CD4-positive, alpha-beta T cell (primary cell): ENCODE results near the gene KIAA1671. TPM values are rescaled to one million over a fixed set of nuclear protein-coding genes. Genes with fewer than 3 reads are reported as not detected.

Source experiments
- ATAC-seq: fragments of 200-7000 bp; cut with Tn5 transposase; one replicate; pipeline ENCODE4 v1.10.0; 2022; ENCODE audit warnings: mild to moderate bottlenecking; ENCODE audit not compliant: poor library complexity
- CTCF ChIA-PET: fragments of 350-600 bp; sonication (Branson Sonifier 250); formaldehyde crosslinking; loops from one replicate; lab custom pipeline; 2021; ENCODE audit warnings: antibody characterized with exemption, inconsistent platforms; lab: Charles Lee
- POLR2A ChIA-PET: fragments of 350-600 bp; sonication (Branson Sonifier 250); formaldehyde crosslinking; loops from one replicate; lab custom pipeline; 2021; ENCODE audit warnings: antibody characterized with exemption, inconsistent platforms; lab: Charles Lee
- DNase-seq, 14 experiments: peaks; one replicate each; pipeline ENCODE4 v3.0.0-alpha.2; 2013 to 2020; ENCODE audit warnings: mixed read lengths in 2 of 14
- H3K27ac ChIP-seq, 2 donors: one replicate each; pipeline versions ENCODE4 v1.5.1 to v1.7.0; 2013; ENCODE audit warnings: low read length in 2 of 2, low read depth in 1 of 2, mild to moderate bottlenecking in 1 of 2
- H3K27me3 ChIP-seq, 2 experiments: 1 replicate in 1 of 2; 2 replicates in 1 of 2; pipeline versions ENCODE4 v1.6.1 to v1.7.0; 2013; ENCODE audit warnings: low read length in 2 of 2, control low read depth in 1 of 2, mild to moderate bottlenecking in 1 of 2, moderate library complexity in 1 of 2; ENCODE audit not compliant: insufficient read depth in 2 of 2, control insufficient read depth in 1 of 2
- H3K36me3 ChIP-seq: one replicate; pipeline ENCODE4 v1.6.1; 2013; ENCODE audit warnings: low read length, control low read depth; ENCODE audit not compliant: insufficient read depth
- H3K4me1 ChIP-seq: one replicate; pipeline ENCODE4 v1.6.1; 2013; ENCODE audit warnings: low read length, control low read depth; ENCODE audit not compliant: insufficient read depth
- H3K4me3 ChIP-seq: one replicate; pipeline ENCODE4 v1.5.1; 2013; ENCODE audit warnings: mild to moderate bottlenecking, low read length, moderate library complexity
- H3K9me3 ChIP-seq, 2 experiments: 1 replicate in 1 of 2; 2 replicates in 1 of 2; pipeline versions ENCODE4 v1.6.1 to v1.7.0; 2013; ENCODE audit warnings: low read length in 2 of 2, mild to moderate bottlenecking in 2 of 2, control low read depth in 1 of 2, moderate library complexity in 1 of 2; ENCODE audit not compliant: control insufficient read depth in 1 of 2, insufficient read depth in 1 of 2
- H3K27ac Mint-ChIP-seq: one replicate; pipeline ENCODE4 v1.8.0; 2020; ENCODE audit warnings: mixed read lengths
- H3K27me3 Mint-ChIP-seq: one replicate; pipeline ENCODE4 v1.8.0; 2021; ENCODE audit warnings: mixed read lengths
- H3K36me3 Mint-ChIP-seq: one replicate; pipeline ENCODE4 v1.8.0; 2021; ENCODE audit warnings: low read depth, mixed read lengths
- H3K4me1 Mint-ChIP-seq: one replicate; pipeline ENCODE4 v1.8.0; 2021; ENCODE audit warnings: low read depth, mixed read lengths
- H3K4me3 Mint-ChIP-seq: one replicate; pipeline ENCODE4 v1.8.0; 2020; ENCODE audit warnings: mild to moderate bottlenecking, mixed read lengths
- H3K9me3 Mint-ChIP-seq: one replicate; pipeline ENCODE4 v1.8.0; 2020; ENCODE audit warnings: mixed read lengths
- intact Hi-C, 2 experiments: fragments of 100-400 bp; cut with DNase I in 1 of 2; cut with micrococcal nuclease in 1 of 2; formaldehyde crosslinking; loops; one replicate each; pipeline versions ENCODE4 v1.15.1 to v1.9.0; 2023 to 2025; cut with DNase I, micrococcal nuclease
- total RNA-seq, 174 experiments: library from RNA in 2 of 174; stranded (reverse) in 2 of 174; gene quantifications; one replicate each; pipeline ENCODE4 v1.2.3 and lab custom pipeline; 2021 to 2026
- TF ChIP-seq, protein P1 (sequence below): fragments of 200-600 bp; IDR thresholded peaks from one replicate; pipeline ENCODE4 v1.8.0; 2022; ENCODE audit warnings: antibody characterized with exemption, mild to moderate bottlenecking

Gene KIAA1671
- total RNA-seq, 2 experiments from 2014 or later: 2.6 to 2.9 TPM

DNA sequence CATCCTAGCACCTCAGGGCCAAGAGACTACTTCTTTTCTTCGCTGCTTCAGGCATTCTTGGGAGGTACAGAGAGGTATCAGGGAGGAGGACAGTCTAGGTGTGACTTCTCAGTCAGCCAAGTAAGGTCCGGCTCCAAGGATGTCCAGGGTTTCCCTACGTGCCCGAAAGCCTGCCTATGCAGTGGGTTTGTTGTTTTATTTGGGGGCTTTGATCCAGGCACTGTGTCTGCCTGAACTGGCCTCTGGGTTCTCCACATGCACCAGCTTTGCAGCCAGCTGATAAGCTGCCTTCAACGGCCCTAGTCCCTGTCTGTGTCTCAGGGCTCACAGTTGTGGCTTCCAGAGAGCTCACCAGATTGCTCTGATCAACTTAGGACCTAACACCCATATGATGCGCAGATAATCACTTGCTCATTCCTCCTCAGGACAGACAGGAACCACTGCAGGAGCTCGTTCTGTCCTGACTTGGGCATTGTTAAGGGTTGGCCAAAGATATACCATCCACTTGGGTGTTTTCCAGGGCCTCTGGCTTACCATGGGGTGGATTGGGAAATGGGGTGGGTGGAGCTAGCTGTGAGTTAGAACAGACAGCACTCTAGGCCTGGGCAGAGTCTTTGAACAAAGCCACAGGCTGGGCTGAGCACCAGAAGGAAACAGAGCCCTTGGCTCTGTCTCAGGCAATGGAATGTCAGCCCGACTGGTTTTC is 201.6 kb downstream of the KIAA1671 start:
- no peaks in the 10 kb centered on the region for H3K4me1 Mint-ChIP-seq

DNA sequence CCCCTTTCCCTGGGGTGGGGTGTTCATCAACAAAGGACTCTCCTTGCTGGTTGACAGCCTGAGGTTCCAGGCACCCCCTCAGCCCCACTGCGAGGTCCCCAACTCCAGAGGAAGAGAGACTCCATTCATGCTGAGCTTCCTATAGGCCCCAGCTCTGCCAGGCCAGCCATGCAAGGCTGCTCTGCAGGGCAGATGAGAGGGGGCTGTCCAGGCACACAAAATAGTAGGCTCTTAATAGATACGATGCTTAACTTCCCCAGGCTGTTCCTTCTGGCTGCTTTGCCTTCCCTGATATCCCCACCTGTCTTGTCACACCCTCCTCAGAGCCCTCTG is 202.1 kb downstream of the KIAA1671 start:
- Mint-ChIP-seq H3K9me3 (no peaks in the 10 kb centered on the region), H3K36me3 (no peaks in the 10 kb centered on the region), H3K27ac (no peak overlapping the region), H3K4me3 (no peak overlapping the region), H3K27me3 (no peaks in the 10 kb centered on the region), H3K4me1 (no peaks in the 10 kb centered on the region)
- no peak overlapping the region for H3K27ac ChIP-seq
- DNase-seq (no peak), ATAC-seq (no peak)
- intact Hi-C loops: no loop called here
- H3K4me1 ChIP-seq: no peaks in the 10 kb centered on the region
- no peak overlapping the region for H3K4me3 ChIP-seq
- TF ChIP-seq, protein P1, sequence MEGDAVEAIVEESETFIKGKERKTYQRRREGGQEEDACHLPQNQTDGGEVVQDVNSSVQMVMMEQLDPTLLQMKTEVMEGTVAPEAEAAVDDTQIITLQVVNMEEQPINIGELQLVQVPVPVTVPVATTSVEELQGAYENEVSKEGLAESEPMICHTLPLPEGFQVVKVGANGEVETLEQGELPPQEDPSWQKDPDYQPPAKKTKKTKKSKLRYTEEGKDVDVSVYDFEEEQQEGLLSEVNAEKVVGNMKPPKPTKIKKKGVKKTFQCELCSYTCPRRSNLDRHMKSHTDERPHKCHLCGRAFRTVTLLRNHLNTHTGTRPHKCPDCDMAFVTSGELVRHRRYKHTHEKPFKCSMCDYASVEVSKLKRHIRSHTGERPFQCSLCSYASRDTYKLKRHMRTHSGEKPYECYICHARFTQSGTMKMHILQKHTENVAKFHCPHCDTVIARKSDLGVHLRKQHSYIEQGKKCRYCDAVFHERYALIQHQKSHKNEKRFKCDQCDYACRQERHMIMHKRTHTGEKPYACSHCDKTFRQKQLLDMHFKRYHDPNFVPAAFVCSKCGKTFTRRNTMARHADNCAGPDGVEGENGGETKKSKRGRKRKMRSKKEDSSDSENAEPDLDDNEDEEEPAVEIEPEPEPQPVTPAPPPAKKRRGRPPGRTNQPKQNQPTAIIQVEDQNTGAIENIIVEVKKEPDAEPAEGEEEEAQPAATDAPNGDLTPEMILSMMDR: no peak
- no peaks in the 10 kb centered on the region for H3K27me3 ChIP-seq
- CTCF ChIA-PET: no interaction called here
- POLR2A ChIA-PET: no interaction called here
- H3K9me3 ChIP-seq: no peaks in the 10 kb centered on the region
- no peaks in the 10 kb centered on the region for H3K36me3 ChIP-seq

More for the DNA sequence above, 201.6 kb downstream of the KIAA1671 start:
- TF ChIP-seq, protein P1: no peak
- Mint-ChIP-seq H3K27ac (no peak overlapping the region), H3K4me3 (no peak overlapping the region), H3K27me3 (no peaks in the 10 kb centered on the region), H3K9me3 (no peaks in the 10 kb centered on the region), H3K36me3 (no peaks in the 10 kb centered on the region)
- Histone ChIP-seq H3K4me3 (no peak overlapping the region), H3K9me3 (no peaks in the 10 kb centered on the region), H3K4me1 (no peaks in the 10 kb centered on the region), H3K36me3 (no peaks in the 10 kb centered on the region), H3K27me3 (no peaks in the 10 kb centered on the region), H3K27ac (no peak overlapping the region)
- CTCF ChIA-PET: no interaction called here
- POLR2A ChIA-PET: interaction anchor here (0.7 kb wide), 1 partner anchor 86 kb away, joined by 4 read pairs; no protein-coding TSS in a partner anchor
- intact Hi-C loops: no loop called here
- no peak for DNase-seq
- no peak for ATAC-seq

- POLR2A ChIA-PET: no interaction called here
- CTCF ChIA-PET: no interaction called here
- no peak for DNase-seq
- Histone ChIP-seq H3K4me3 (no peak overlapping the region), H3K36me3 (no peaks in the 10 kb centered on the region), H3K27ac (no peak overlapping the region), H3K9me3 (no peaks in the 10 kb centered on the region), H3K27me3 (no peaks in the 10 kb centered on the region), H3K4me1 (no peaks in the 10 kb centered on the region)
- H3K4me1 Mint-ChIP-seq: no peaks in the 10 kb centered on the region
- H3K9me3 Mint-ChIP-seq: no peaks in the 10 kb centered on the region
- intact Hi-C loops: no loop called here
- ATAC-seq: no peak
- H3K27me3 Mint-ChIP-seq: no peaks in the 10 kb centered on the region
- TF ChIP-seq, protein P1: no peak
- H3K36me3 Mint-ChIP-seq: peaks cover 4% of the 10 kb centered on the region
- no peak overlapping the region for H3K27ac Mint-ChIP-seq
- no peak overlapping the region for H3K4me3 Mint-ChIP-seq
These were observed 204.2 kb downstream of the KIAA1671 start for GRCh38 chr22:25156736-25157135.
